ENCODE data around the gene S1PR2. TPM values are rescaled to one million over a fixed set of nuclear protein-coding genes. Genes with fewer than 3 reads are reported as not detected.
A peak's percentile ranks its signal among the peaks of the same experiment; 100 is the strongest.

The S1PR2 gene
- total RNA-seq, 4 donors from 2014 or later: 1.6 to 6.1 (median 3.3) TPM

DNA sequence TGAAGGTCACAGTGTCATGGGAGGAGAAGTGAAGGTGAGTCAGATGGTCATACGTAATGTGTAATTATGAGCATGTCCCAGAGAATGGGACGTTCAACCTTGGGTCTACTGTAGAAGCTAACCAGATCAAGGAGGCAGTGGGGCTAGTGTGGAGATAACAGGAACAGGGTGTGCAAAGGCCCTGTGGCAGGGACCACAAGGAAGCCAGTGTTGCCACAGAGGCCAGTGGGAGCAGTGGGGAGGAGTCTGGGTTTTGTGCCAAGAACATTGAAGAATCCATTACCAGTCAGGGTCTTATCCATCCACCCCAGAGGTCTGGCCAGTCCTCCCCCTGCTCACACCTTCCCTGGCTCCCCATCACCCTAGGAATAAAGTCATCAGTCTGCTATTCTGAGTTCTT lies 24.2 kb upstream of the S1PR2 start:
- WGBS, 2 donors: 81 to 85% methylated on average over 2 of the region's 2 CpGs
- intact Hi-C loops (cut with DNase I): loop anchor here (10.0 kb wide), 1 partner anchor 141 kb away; the partner anchor contains the start of genes EIF3G and P2RY11
- DNase-seq: no peak
- Histone ChIP-seq H3K27me3 (no peaks in the 10 kb centered on the region), H3K4me1 (peaks cover 3 to 51% (median 19%) of the 10 kb centered on the region in 3 donors), H3K4me3 (no peak overlapping the region), H3K36me3 (peaks cover 12 to 62% (median 38%) of the 10 kb centered on the region in 3 donors), H3K9me3 (no peaks in the 10 kb centered on the region), H3K27ac (no peak overlapping the region)
- TF ChIP-seq POLR2A (IDR thresholded peaks at IDR 0.05) (no peak), CTCF (IDR thresholded peaks at IDR 0.05) (no peak)

DNA sequence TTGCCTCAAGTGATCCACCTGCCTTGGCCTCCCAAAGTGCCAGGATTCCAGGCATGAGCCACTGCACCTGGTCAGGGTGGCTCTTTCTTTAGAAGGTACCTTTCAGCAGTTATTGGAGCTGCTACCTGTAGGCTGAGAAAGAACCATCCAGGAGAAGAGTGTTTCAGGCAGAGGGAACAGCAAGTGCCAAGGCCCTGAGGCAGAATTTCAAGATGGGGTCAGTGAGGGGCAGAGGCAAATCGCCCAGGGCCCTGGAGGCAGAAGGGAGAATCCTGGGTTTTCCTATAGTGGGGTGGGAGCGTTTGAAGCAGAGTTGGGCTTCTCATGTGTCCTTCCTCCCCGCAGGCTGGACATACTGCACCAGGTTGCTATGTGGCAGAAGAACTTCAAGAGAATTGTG lies 23.1 kb upstream of the S1PR2 start:
- no peak for TF ChIP-seq POLR2A (IDR thresholded peaks at IDR 0.05)
- no peak for TF ChIP-seq CTCF (IDR thresholded peaks at IDR 0.05)
- H3K27me3 ChIP-seq: no peaks in the 10 kb centered on the region
- no peaks in the 10 kb centered on the region for H3K9me3 ChIP-seq
- H3K4me1 ChIP-seq: peaks cover 0 to 46% (median 10%) of the 10 kb centered on the region in 3 donors
- H3K4me3 ChIP-seq: no peak overlapping the region
- intact Hi-C loops (cut with DNase I): loop anchor here (5.0 to 10.0 kb wide), 2 partner anchors 139 to 322 kb away; partner anchors contain the start of genes EIF3G and P2RY11
- DNase-seq: no peak
- no peak overlapping the region for H3K27ac ChIP-seq
- peaks cover 12 to 57% (median 38%) of the 10 kb centered on the region in 3 donors for H3K36me3 ChIP-seq
- 85 to 94% methylated on average over 2 to 3 of the region's 3 CpGs for WGBS, 2 donors

DNA sequence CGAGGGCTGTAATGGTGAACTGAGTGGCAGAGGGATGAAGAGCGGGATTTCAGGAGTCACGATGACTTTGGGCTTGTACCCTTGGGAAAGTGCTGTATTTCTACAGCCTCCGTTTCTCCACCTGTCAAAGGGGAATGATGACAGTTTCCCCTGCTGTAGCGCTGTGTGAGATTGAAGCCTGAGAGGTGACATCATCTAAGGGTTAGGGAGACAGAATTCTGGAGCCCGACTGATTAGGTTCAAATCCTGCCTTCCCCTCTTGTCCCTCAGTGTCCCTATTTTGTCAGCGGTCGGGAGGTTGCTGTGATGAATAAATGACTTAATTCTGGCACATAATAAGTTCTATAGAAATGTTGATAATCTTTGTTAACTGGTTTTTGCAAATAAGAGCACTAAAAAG lies 21.6 kb upstream of the S1PR2 start:
- intact Hi-C loops (cut with DNase I): loop anchor here (5.0 to 10.0 kb wide), 2 partner anchors 138 to 320 kb away; partner anchors contain the start of genes EIF3G and P2RY11
- Histone ChIP-seq H3K27ac (peak overlapping the region in 3 of 4 donors; percentile 83 to 93 (median 93)), H3K27me3 (no peaks in the 10 kb centered on the region), H3K9me3 (no peaks in the 10 kb centered on the region), H3K36me3 (peaks cover 2 to 44% (median 28%) of the 10 kb centered on the region in 3 donors), H3K4me1 (peaks cover 0 to 39% (median 7%) of the 10 kb centered on the region in 3 donors), H3K4me3 (peak overlapping the region; percentile 54 to 83 (median 80))
- WGBS, 2 donors: 31 to 41% methylated on average over 4 to 5 of the region's 8 CpGs
- TF ChIP-seq CTCF (IDR thresholded peaks at IDR 0.05) (no peak), POLR2A (IDR thresholded peaks at IDR 0.05) (no peak)
- DNase-seq: no peak

DNA sequence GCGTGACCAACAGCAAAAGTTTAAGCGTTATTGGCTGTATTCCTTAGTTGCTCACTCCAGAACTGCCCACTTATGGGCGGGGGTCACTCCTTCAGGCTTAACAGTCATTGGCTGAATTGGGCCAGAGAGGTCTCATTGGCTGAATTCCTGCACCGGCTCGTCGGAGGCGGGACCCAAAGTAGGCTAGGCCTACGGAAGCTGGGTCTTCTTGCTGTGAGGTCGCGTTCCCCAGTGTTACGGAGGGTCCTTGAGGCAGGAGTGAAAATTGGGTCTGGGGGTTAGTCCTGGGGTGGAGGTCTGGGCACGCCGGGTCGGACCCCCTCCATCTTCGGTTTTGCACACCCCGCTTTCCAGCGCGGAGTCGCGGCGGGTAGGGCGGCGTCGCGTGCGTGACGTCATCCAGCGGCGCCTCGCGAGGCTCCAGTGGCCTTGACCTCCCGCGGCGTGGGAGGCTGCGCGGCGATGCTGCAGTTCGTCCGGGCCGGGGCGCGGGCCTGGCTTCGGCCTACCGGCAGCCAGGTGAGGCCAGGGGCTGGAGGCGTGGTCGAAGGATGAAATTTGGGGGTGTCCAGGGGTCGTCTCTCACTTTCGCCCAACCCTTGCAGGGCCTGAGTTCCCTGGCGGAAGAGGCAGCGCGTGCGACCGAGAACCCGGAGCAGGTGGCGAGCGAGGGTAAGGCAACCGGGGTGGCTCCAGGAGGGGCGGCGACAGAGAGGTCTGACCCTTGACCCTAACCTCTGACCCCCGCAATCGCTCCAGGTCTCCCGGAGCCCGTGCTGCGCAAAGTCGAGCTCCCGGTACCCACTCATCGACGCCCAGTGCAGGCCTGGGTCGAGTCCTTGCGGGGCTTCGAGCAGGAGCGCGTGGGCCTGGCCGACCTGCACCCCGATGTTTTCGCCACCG lies 20.9 kb upstream of the S1PR2 start, which contains the start of gene MRPL4:
TSS of gene MRPL4 (plus strand) at position 423 of the 903 bp plus-strand sequence. CDS start at position 463, 40 bp downstream.
- 0 to 2% methylated on average over 7 to 11 of the region's 77 CpGs for WGBS, 2 donors
- Histone ChIP-seq H3K4me1 (peaks cover 0 to 39% (median 7%) of the 10 kb centered on the region in 3 donors), H3K36me3 (peaks cover 0 to 37% (median 26%) of the 10 kb centered on the region in 3 donors), H3K27ac (peak within 1 kb of the TSS; percentile 83 to 93 (median 92)), H3K9me3 (no peaks in the 10 kb centered on the region), H3K4me3 (peak within 1 kb of the TSS; percentile 54 to 83 (median 80)), H3K27me3 (no peaks in the 10 kb centered on the region)
- TF ChIP-seq POLR2A (IDR thresholded peaks at IDR 0.05) (peak in 3 of 4 donors; percentile 34 to 60 (median 50)), CTCF (IDR thresholded peaks at IDR 0.05) (peak in 3 of 6 experiments; percentile 18 to 30 (median 30))
- peak; percentile 86 for DNase-seq
- intact Hi-C loops (cut with DNase I): loop anchor here (5.0 to 10.0 kb wide), 2 partner anchors 137 to 320 kb away; partner anchors contain the start of genes EIF3G and P2RY11

GRCh38 chr19:10246511-10246910 lies 15.4 kb upstream of the S1PR2 start:
- Histone ChIP-seq H3K27me3 (no peaks in the 10 kb centered on the region), H3K4me3 (no peak overlapping the region), H3K27ac (no peak overlapping the region), H3K9me3 (no peaks in the 10 kb centered on the region), H3K4me1 (peaks cover 0 to 16% (median 0%) of the 10 kb centered on the region in 3 donors), H3K36me3 (no peaks in the 10 kb centered on the region)
- intact Hi-C loops (cut with DNase I): no loop called here
- WGBS, 2 donors: 73 to 75% methylated on average over 6 of the region's 6 CpGs
- no peak for DNase-seq
- TF ChIP-seq POLR2A (IDR thresholded peaks at IDR 0.05) (no peak), CTCF (IDR thresholded peaks at IDR 0.05) (no peak)

All from esophagus squamous epithelium (tissue), 5 donors.